HG03280 (cell line): Measurements from ENCODE around the gene FAM120A.

Experiments
- ATAC-seq: cut with Tn5 transposase; IDR thresholded peaks from one replicate; pipeline ENCODE4 v1.9.1; 2021; ENCODE audit warnings: mild to moderate bottlenecking, moderate library complexity; ENCODE audit not compliant: unreplicated experiment

FAM120A gene

GRCh38 chr9:93592643-93593021 is 141.1 kb downstream of the FAM120A start:
- no peak for ATAC-seq

GRCh38 chr9:93593144-93593658 is 141.7 kb downstream of the FAM120A start:
- no peak for ATAC-seq

GRCh38 chr9:93594041-93594756 is 142.7 kb downstream of the FAM120A start:
- no peak for ATAC-seq

GRCh38 chr9:93595461-93595860 is 144.0 kb downstream of the FAM120A start:
- ATAC-seq, result no peak

- no peak for ATAC-seq
These were observed 144.4 kb downstream of the FAM120A start for GRCh38 chr9:93595861-93596365.

- no peak for ATAC-seq
These were observed 144.9 kb downstream of the FAM120A start for GRCh38 chr9:93596399-93596798.

- no peak for ATAC-seq
These were observed 145.7 kb downstream of the FAM120A start for GRCh38 chr9:93597142-93597706.

GRCh38 chr9:93597871-93598646 is 146.6 kb downstream of the FAM120A start:
- ATAC-seq, result no peak

- no peak for ATAC-seq
These were observed 147.3 kb downstream of the FAM120A start for GRCh38 chr9:93598647-93599241.

GRCh38 chr9:93599571-93600403 is 148.3 kb downstream of the FAM120A start:
- no peak for ATAC-seq

GRCh38 chr9:93600504-93600903 is 149.0 kb downstream of the FAM120A start:
- no peak for ATAC-seq

GRCh38 chr9:93601063-93601462 is 149.6 kb downstream of the FAM120A start:
- no peak for ATAC-seq

- no peak for ATAC-seq
These were observed 150.2 kb downstream of the FAM120A start for GRCh38 chr9:93601666-93602065.

- no peak for ATAC-seq
These were observed 151.5 kb downstream of the FAM120A start for GRCh38 chr9:93603011-93603410.

GRCh38 chr9:93603906-93604326 is 152.4 kb downstream of the FAM120A start:
- ATAC-seq, result no peak

GRCh38 chr9:93606187-93606586 is 154.7 kb downstream of the FAM120A start:
- no peak for ATAC-seq

GRCh38 chr9:93610206-93610605 is 158.7 kb downstream of the FAM120A start:
- no peak for ATAC-seq

GRCh38 chr9:93612052-93612795 is 160.7 kb downstream of the FAM120A start:
- ATAC-seq, result no peak

- ATAC-seq, result peak; percentile 65
These were observed 161.3 kb downstream of the FAM120A start for GRCh38 chr9:93612796-93613154.

GRCh38 chr9:93613174-93613573 is 161.7 kb downstream of the FAM120A start:
- ATAC-seq, result no peak
